K562 (cell line): ENCODE results near the gene TRAPPC2B.

Source experiments
- CBFA2T2 ChIP-seq: fragments of 450-650 bp; conservative IDR thresholded peaks from 2 replicates; pipeline ENCODE4 v1.6.1; 2017; ENCODE audit warnings: mild to moderate bottlenecking
- ZNF311 ChIP-seq: fragments of 250-450 bp; sonication (Bioruptor Pico); IDR thresholded peaks from 2 replicates; pipeline ENCODE4 v1.4.0; 2020; ENCODE audit warnings: mild to moderate bottlenecking, moderate library complexity
- ZSCAN32 ChIP-seq: fragments of 450-650 bp; formaldehyde crosslinking; IDR thresholded peaks from 2 replicates; pipeline ENCODE4 v1.4.0; 2020; ENCODE audit warnings: mild to moderate bottlenecking, moderate library complexity

DNA sequence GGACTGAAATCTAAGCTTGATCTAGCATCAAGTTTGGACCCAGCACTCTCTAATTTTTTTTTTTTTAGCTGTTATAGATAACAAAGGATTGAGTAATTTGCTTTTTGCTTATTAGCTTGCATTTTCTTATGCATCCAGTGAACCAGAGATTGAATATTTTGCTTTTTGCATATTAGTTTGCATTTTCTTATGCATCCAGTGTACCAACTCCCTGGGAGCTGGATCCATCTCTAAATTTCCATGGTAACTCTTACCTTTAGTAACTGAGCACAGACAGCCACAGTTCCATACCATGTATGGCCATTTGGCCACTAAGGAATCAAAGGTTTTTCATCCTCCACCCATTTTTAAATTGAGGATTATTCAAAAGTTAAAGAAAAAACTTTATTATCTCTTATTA lies 17.6 kb downstream of the TRAPPC2B start:
- TF ChIP-seq ZSCAN32, result no peak
- TF ChIP-seq ZNF311 (CRISPR knock-in tag), result no peak
- TF ChIP-seq CBFA2T2, result no peak
